Karpas-422 (cell line): ENCODE results near the gene SLC6A7. TPM values are rescaled to one million over a fixed set of nuclear protein-coding genes. Genes with fewer than 3 reads are reported as not detected.

Experiments
- DNase-seq: peaks from one replicate; pipeline ENCODE4 v3.0.0-alpha.2; 2015
- H2AFZ ChIP-seq: fragments of 200-600 bp; sonication (generic); 2 replicates; pipeline ENCODE4 v1.6.1; 2014; ENCODE audit warnings: antibody characterized with exemption, low read length, mixed read lengths
- H3K27ac ChIP-seq: fragments of 200-600 bp; sonication (generic); 2 replicates; pipeline ENCODE4 v1.5.1; 2014; ENCODE audit warnings: mild to moderate bottlenecking, low read length, moderate library complexity
- H3K27me3 ChIP-seq: fragments of 200-600 bp; sonication (generic); 2 replicates; pipeline ENCODE4 v1.6.1; 2014; ENCODE audit warnings: low read length, mixed read lengths
- H3K36me3 ChIP-seq: fragments of 200-600 bp; sonication (generic); 2 replicates; pipeline ENCODE4 v1.6.1; 2014; ENCODE audit warnings: low read length, mixed read lengths; ENCODE audit not compliant: insufficient read depth
- H3K4me1 ChIP-seq: fragments of 200-600 bp; sonication (generic); 2 replicates; pipeline ENCODE4 v1.6.1; 2014; ENCODE audit warnings: mild to moderate bottlenecking, low read length, mixed read lengths
- H3K4me2 ChIP-seq: fragments of 200-600 bp; sonication (generic); 2 replicates; pipeline ENCODE4 v1.6.1; 2014; ENCODE audit warnings: low read length, low read depth, mild to moderate bottlenecking; ENCODE audit not compliant: poor library complexity, severe bottlenecking
- H3K4me3 ChIP-seq: fragments of 200-600 bp; sonication (generic); 2 replicates; pipeline ENCODE4 v1.5.1; 2014; ENCODE audit warnings: mild to moderate bottlenecking, antibody characterized with exemption, low read length, mixed read lengths
- H3K79me2 ChIP-seq: fragments of 200-600 bp; sonication (generic); 2 replicates; pipeline ENCODE4 v1.6.1; 2014; ENCODE audit warnings: mild to moderate bottlenecking, low read length, mixed read lengths
- H3K9ac ChIP-seq: fragments of 200-600 bp; sonication (generic); 2 replicates; pipeline ENCODE4 v1.6.0; 2014; ENCODE audit warnings: low read length
- H3K9me2 ChIP-seq: fragments of 200-600 bp; sonication (generic), shearing (Covaris generic); replicated peaks from 2 replicates; pipeline ENCODE4 v1.6.0; 2014; ENCODE audit warnings: mild to moderate bottlenecking, low read length, moderate library complexity; ENCODE audit not compliant: insufficient read depth
- H3K9me3 ChIP-seq: fragments of 300-700, 200-600 bp; sonication (generic); 2 replicates; pipeline ENCODE4 v1.6.1; 2014; ENCODE audit warnings: low read length, mixed read lengths
- H4K20me1 ChIP-seq: fragments of 200-600 bp; sonication (generic); 2 replicates; pipeline ENCODE4 v1.6.1; 2014; ENCODE audit warnings: mild to moderate bottlenecking, antibody characterized with exemption, low read length, low read depth; ENCODE audit not compliant: insufficient read depth
- total RNA-seq: library from RNA; depleted of rRNA; stranded (reverse); fragments of >200 nt; shearing (Covaris generic); gene quantifications from 2 replicates; pipeline ENCODE4 v1.2.3, GENCODE V29; 2014; ENCODE audit warnings: low replicate concordance

SLC6A7 gene
- total RNA-seq, 1 experiment from 2014 or later: not detected

GRCh38 chr5:150209099-150209635 is 19.3 kb downstream of the SLC6A7 start:
- Histone ChIP-seq H3K36me3 (no peaks in the 10 kb centered on the region), H3K79me2 (no peaks in the 10 kb centered on the region), H3K9me2 (no peaks in the 10 kb centered on the region), H3K4me1 (no peaks in the 10 kb centered on the region), H3K4me2 (no peak overlapping the region), H3K4me3 (no peak overlapping the region), H4K20me1 (no peaks in the 10 kb centered on the region), H3K9me3 (no peaks in the 10 kb centered on the region), H2AFZ (no peak overlapping the region), H3K27ac (no peak overlapping the region), H3K9ac (no peak overlapping the region), H3K27me3 (no peaks in the 10 kb centered on the region)
- no peak for DNase-seq

DNA sequence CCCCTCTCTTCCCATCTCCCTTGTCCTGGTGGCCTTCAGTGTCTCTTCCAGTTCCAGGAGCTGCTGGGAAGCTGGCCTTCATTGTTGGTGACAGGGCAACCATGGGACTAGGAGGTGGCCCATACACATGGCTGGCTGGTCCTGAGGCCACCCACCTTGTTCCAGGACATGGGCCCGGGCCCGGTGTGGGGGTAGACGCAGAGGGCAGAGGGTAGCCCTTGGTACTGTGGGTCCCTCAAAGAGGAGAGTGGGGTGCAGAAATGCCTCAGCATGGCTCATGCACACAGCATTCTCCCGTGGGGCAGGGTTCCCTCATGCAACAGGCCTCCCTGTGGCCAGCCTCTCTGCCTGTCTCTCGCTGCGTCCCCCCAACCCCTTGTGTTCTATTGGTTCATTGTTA is 20.8 kb downstream of the SLC6A7 start:
- H3K4me2 ChIP-seq: no peak overlapping the region
- no peaks in the 10 kb centered on the region for H3K4me1 ChIP-seq
- no peaks in the 10 kb centered on the region for H3K36me3 ChIP-seq
- no peak overlapping the region for H2AFZ ChIP-seq
- no peaks in the 10 kb centered on the region for H3K27me3 ChIP-seq
- no peaks in the 10 kb centered on the region for H4K20me1 ChIP-seq
- DNase-seq: no peak
- no peaks in the 10 kb centered on the region for H3K9me3 ChIP-seq
- H3K9ac ChIP-seq: no peak overlapping the region
- no peaks in the 10 kb centered on the region for H3K9me2 ChIP-seq
- no peak overlapping the region for H3K4me3 ChIP-seq
- no peak overlapping the region for H3K27ac ChIP-seq
- H3K79me2 ChIP-seq: no peaks in the 10 kb centered on the region

GRCh38 chr5:150211156-150212030 is 21.5 kb downstream of the SLC6A7 start:
- H3K9ac ChIP-seq: no peak overlapping the region

DNA sequence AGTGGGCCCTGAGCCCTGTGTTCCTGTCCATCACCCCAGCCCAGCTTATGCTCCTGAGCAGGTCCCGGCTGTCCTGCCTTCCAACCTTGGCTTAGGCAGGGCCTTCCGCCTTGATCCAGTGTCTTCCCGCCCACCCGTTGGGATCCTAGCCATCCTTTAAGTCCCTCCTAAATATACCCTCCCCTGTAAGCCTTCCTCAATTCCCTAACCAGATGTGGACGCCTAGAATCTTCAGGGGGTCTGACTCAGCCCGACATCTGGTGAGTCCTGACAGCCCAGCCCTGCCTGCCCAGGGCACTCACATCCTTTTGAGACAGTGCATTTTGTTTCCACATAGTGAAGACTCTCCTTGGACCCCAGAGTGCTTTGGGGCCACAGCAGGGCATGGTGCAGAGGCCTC is 23.7 kb downstream of the SLC6A7 start:
- H3K27ac ChIP-seq: no peak overlapping the region

More at GRCh38 chr5:150211156-150212030, 21.5 kb downstream of the SLC6A7 start:
- Histone ChIP-seq H2AFZ (no peak overlapping the region), H3K36me3 (no peaks in the 10 kb centered on the region), H3K4me3 (no peak overlapping the region), H3K27me3 (no peaks in the 10 kb centered on the region), H3K9me2 (no peaks in the 10 kb centered on the region), H3K9me3 (no peaks in the 10 kb centered on the region), H3K4me1 (no peaks in the 10 kb centered on the region), H3K79me2 (no peaks in the 10 kb centered on the region), H3K4me2 (no peak overlapping the region), H3K27ac (no peak overlapping the region), H4K20me1 (no peaks in the 10 kb centered on the region)
- no peak for DNase-seq

GRCh38 chr5:150214289-150214688 is 24.4 kb downstream of the SLC6A7 start:
- no peaks in the 10 kb centered on the region for H3K79me2 ChIP-seq
- peaks cover 4% of the 10 kb centered on the region; the same call in 1 of the 2 replicates for H4K20me1 ChIP-seq
- H3K4me3 ChIP-seq: no peak overlapping the region
- H3K9ac ChIP-seq: no peak overlapping the region
- H3K9me3 ChIP-seq: no peaks in the 10 kb centered on the region
- no peaks in the 10 kb centered on the region for H3K9me2 ChIP-seq
- no peaks in the 10 kb centered on the region for H3K27me3 ChIP-seq
- H2AFZ ChIP-seq: no peak overlapping the region
- no peaks in the 10 kb centered on the region for H3K4me1 ChIP-seq
- H3K27ac ChIP-seq: no peak overlapping the region
- DNase-seq: no peak
- H3K36me3 ChIP-seq: no peaks in the 10 kb centered on the region
- no peak overlapping the region for H3K4me2 ChIP-seq

More for the DNA sequence above, 23.7 kb downstream of the SLC6A7 start:
- no peak overlapping the region for H2AFZ ChIP-seq
- no peak overlapping the region for H3K4me2 ChIP-seq
- no peaks in the 10 kb centered on the region for H3K27me3 ChIP-seq
- no peak for DNase-seq
- no peaks in the 10 kb centered on the region for H3K79me2 ChIP-seq
- H4K20me1 ChIP-seq: peaks cover 4% of the 10 kb centered on the region; the same call in 1 of the 2 replicates
- no peaks in the 10 kb centered on the region for H3K9me2 ChIP-seq
- no peak overlapping the region for H3K4me3 ChIP-seq
- no peaks in the 10 kb centered on the region for H3K4me1 ChIP-seq
- H3K36me3 ChIP-seq: no peaks in the 10 kb centered on the region
- H3K9ac ChIP-seq: no peak overlapping the region
- H3K9me3 ChIP-seq: no peaks in the 10 kb centered on the region

DNA sequence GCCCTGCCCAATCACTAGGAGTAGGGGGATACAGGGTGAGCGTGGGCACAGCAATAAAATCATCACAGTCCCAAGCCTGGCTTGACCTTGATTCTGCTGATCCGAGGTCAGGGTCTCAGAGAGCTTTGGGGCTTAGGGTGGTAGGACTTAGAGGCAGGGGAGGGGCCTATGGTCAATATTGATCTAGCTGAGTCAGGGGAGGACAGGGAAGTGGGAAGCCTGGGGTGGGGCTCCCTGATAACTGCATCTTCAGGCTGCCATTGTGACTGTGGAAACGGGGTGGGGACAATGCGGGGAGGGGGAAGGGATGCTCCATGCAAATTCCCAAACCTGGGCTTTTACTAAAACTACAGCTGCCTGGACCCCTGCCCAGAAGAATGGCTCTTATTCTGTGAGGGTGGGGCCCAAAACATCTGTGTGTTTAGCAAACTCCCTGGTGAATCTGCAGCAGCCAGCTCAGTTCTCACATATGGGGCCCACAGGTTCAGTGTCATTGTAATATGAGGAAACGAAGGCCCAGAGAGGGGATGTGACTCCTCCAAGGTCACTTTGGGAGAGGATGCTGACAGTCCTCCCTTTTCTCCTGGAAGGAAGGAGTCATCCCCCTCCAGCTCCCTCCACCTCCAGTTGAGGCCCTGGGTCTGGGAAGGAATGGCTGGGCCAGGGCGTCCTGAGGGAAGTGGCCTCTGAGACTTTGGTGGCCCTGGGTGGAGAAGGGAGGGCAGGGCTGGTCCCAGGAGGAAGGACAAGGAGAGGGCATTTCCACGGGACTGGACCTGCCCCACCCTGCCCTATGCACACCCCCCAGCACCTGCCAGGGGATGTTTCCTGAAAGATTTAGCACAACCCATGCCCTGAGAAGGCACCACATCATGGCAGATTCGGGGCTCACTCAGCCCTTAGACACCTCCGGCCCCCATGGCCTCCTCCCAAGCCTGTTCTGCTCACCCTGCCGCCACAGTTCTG is 26.4 kb downstream of the SLC6A7 start:
- H2AFZ ChIP-seq: no peak overlapping the region
- no peak overlapping the region for H3K9ac ChIP-seq
- no peak overlapping the region for H3K4me2 ChIP-seq
- no peak overlapping the region for H3K27ac ChIP-seq
- H3K36me3 ChIP-seq: no peaks in the 10 kb centered on the region
- no peak for DNase-seq
- no peaks in the 10 kb centered on the region for H3K9me2 ChIP-seq
- no peak overlapping the region for H3K4me3 ChIP-seq
- H3K27me3 ChIP-seq: no peaks in the 10 kb centered on the region
- no peaks in the 10 kb centered on the region for H3K79me2 ChIP-seq
- H3K4me1 ChIP-seq: no peaks in the 10 kb centered on the region
- peaks cover 4% of the 10 kb centered on the region; the same call in 1 of the 2 replicates for H4K20me1 ChIP-seq
- no peaks in the 10 kb centered on the region for H3K9me3 ChIP-seq

DNA sequence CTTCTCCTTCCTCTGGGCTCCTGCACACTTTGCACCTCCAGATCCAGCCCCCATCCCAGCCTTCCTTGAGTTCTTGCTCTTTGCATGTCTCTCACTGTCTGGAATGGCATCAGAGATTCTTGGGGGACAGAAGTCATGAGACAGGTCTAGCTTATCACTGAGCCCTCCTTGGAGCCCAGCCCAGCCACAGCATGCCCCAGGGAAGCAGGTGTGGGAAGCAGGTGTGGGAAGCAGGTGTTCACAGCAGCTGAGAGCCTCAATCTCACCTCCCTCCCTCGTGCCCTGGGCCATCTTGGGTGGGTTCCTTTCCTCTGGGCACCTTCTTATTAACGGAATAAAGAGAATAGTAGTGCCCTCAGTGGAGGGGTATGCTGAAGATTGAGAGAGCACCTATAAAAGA is 27.2 kb downstream of the SLC6A7 start:
- no peaks in the 10 kb centered on the region for H3K27me3 ChIP-seq
- H2AFZ ChIP-seq: no peak overlapping the region
- H3K9me2 ChIP-seq: no peaks in the 10 kb centered on the region
- no peaks in the 10 kb centered on the region for H3K79me2 ChIP-seq
- DNase-seq: no peak
- H3K4me2 ChIP-seq: no peak overlapping the region
- H3K9me3 ChIP-seq: no peaks in the 10 kb centered on the region
- no peak overlapping the region for H3K4me3 ChIP-seq
- H3K27ac ChIP-seq: no peak overlapping the region
- no peak overlapping the region for H3K9ac ChIP-seq
- peaks cover 4% of the 10 kb centered on the region; the same call in 1 of the 2 replicates for H4K20me1 ChIP-seq
- H3K4me1 ChIP-seq: no peaks in the 10 kb centered on the region
- H3K36me3 ChIP-seq: no peaks in the 10 kb centered on the region
